Measurements from ENCODE around the gene SESN2. TPM values are rescaled to one million over a fixed set of nuclear protein-coding genes. Genes with fewer than 3 reads are reported as not detected.

Gene SESN2
- total RNA-seq, 3 donors from 2014 or later = 20.4 to 32.3 (median 27.6) TPM

DNA sequence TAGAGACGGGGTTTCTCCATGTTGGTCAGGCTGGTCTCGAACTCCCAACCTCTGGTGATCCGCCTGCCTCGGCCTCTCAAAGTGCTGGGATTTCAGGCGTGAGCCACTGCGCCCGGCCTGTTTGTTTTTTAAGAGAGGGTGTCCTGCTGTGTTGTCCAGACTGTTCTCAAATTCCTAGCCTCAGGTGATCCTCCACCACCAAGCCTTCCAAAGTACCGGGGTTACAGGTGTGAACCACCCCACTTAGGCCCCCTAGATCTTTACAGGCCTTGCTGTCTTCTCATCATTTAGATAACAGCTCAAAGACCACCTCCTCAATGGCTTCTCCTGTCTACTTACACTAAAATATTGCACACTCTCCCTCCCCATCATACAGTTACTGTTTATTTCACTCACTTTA is 6.3 kb downstream of the SESN2 start:
- Histone ChIP-seq H3K4me3 (no peak overlapping the region), H3K4me1 (ENCODE audit: low read depth) (peaks cover 37% of the 10 kb centered on the region), H3K9me3 (no peaks in the 10 kb centered on the region), H3K36me3 (ENCODE audit: low read depth) (no peaks in the 10 kb centered on the region)
- intact Hi-C loops (cut with DNase I, micrococcal nuclease) = no loop called here
- TF ChIP-seq CTCF (IDR thresholded peaks at IDR 0.05) = no peak
- DNase-seq (no peak), ATAC-seq (no peak)

DNA sequence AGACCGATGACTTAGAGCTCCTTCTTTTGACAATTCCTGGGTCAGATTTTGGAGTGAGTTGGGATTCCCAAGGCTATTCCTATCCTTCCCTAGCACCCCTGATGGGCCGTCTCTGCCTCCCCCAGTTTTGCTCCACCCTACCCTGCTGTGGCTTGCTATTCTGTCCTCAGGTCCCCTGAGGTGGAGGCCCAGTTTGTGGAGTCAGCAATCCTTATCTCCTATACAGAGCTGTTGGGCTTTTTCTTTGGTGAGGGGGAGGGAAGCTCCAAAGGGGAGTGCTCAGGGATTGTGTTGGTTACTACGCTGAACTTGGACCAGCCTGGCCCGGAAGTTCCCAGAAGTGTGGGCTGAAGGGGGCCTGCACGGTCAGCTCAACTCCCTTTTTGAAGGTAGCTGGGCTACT is 7.6 kb downstream of the SESN2 start:
- intact Hi-C loops (cut with DNase I, micrococcal nuclease) = no loop called here
- Histone ChIP-seq H3K9me3 (no peaks in the 10 kb centered on the region), H3K4me3 (no peak overlapping the region), H3K36me3 (ENCODE audit: low read depth) (no peaks in the 10 kb centered on the region), H3K4me1 (ENCODE audit: low read depth) (peaks cover 24% of the 10 kb centered on the region)
- no peak for ATAC-seq
- TF ChIP-seq CTCF (IDR thresholded peaks at IDR 0.05) = no peak
- no peak for DNase-seq

- Histone ChIP-seq H3K9me3 (no peaks in the 10 kb centered on the region), H3K4me1 (ENCODE audit: low read depth) (peaks cover 17% of the 10 kb centered on the region), H3K36me3 (ENCODE audit: low read depth) (no peaks in the 10 kb centered on the region), H3K4me3 (no peak overlapping the region)
- no peak for DNase-seq
- no peak for ATAC-seq
- no peak for TF ChIP-seq CTCF (IDR thresholded peaks at IDR 0.05)
- intact Hi-C loops (cut with DNase I, micrococcal nuclease) = no loop called here
Measured at GRCh38 chr1:28267633-28268032, 8.3 kb downstream of the SESN2 start.

DNA sequence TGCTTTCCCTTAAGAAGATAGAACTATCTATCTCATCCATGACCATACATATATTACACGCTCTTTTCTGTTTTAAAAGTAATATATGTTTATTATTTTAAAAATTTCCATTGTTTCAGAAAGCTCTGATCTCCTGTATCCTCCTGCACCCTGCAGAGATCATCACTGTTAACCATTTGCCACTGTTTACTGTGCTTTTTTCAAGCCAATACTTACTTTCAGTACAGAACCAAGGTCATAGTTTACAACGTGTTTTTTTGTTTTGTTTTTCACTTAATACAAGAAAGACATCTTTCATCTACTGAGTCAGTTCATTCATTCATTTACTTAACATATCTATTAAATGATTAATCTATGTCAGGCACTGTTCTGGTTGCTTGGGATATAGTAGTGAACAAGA is 10.2 kb downstream of the SESN2 start:
- no peaks in the 10 kb centered on the region for H3K36me3 ChIP-seq (ENCODE audit: low read depth)
- DNase-seq = no peak
- intact Hi-C loops (cut with DNase I, micrococcal nuclease) = no loop called here
- H3K4me3 ChIP-seq = no peak overlapping the region
- TF ChIP-seq CTCF (IDR thresholded peaks at IDR 0.05) = no peak
- no peaks in the 10 kb centered on the region for H3K9me3 ChIP-seq
- H3K4me1 ChIP-seq (ENCODE audit: low read depth) = peaks cover 5% of the 10 kb centered on the region
- ATAC-seq = no peak

DNA sequence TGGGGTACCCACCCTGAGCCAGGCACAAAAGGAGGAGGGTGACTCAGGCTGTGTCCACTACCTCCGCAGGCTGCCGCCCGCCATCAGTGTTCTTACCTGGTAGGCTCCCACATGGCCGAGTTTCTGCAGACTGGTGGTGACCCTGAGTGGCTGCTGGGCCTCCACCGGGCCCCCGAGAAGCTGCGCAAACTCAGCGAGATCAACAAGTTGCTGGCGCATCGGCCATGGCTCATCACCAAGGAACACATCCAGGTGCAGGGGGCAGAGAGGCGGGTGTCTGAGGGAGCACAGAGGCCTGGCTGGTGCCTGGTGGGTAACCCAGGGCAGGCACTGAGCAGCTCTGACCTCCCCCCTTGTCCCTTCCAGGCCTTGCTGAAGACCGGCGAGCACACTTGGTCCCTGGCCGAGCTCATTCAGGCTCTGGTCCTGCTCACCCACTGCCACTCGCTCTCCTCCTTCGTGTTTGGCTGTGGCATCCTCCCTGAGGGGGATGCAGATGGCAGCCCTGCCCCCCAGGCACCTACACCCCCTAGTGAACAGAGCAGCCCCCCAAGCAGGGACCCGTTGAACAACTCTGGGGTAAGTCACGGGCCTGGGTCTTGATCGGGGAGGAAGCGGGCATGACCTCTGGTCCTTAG is 13.0 kb downstream of the SESN2 start:
- Histone ChIP-seq H3K4me3 (no peak overlapping the region), H3K4me1 (ENCODE audit: low read depth) (no peaks in the 10 kb centered on the region), H3K36me3 (ENCODE audit: low read depth) (peaks cover 3% of the 10 kb centered on the region), H3K9me3 (no peaks in the 10 kb centered on the region)
- intact Hi-C loops (cut with DNase I, micrococcal nuclease) = no loop called here
- ATAC-seq (no peak), DNase-seq (no peak)
- TF ChIP-seq CTCF (IDR thresholded peaks at IDR 0.05) = no peak
